Heart right ventricle (tissue), 16 donors: ENCODE results near the gene CALML5. TPM values are rescaled to one million over a fixed set of nuclear protein-coding genes. Genes with fewer than 3 reads are reported as not detected.

Experiments
- ATAC-seq, 8 donors: fragments of 200-7000 bp; cut with Tn5 transposase; one replicate each; pipeline ENCODE4 v1.9.1; 2020; ENCODE audit warnings: mild to moderate bottlenecking in 8 of 8, moderate library complexity in 8 of 8, moderate number of reproducible peaks in 1 of 8
- DNase-seq, 2 donors: peaks; one replicate each; pipeline ENCODE4 v3.0.0-alpha.2; 2020
- H3K27ac ChIP-seq, 10 donors: fragments of 200-600 bp; sonication (generic) in 2 of 10; one replicate each; pipeline versions ENCODE4 v1.5.0 to v1.8.0; 2020 to 2022; ENCODE audit warnings: mild to moderate bottlenecking in 3 of 10
- H3K27me3 ChIP-seq, 7 donors: fragments of 200-600 bp; one replicate each; pipeline ENCODE4 v1.8.0; 2021 to 2022; ENCODE audit warnings: mild to moderate bottlenecking in 2 of 7
- H3K36me3 ChIP-seq, 9 donors: fragments of 200-600 bp; sonication (generic) in 1 of 9; one replicate each; pipeline versions ENCODE4 v1.5.0 to v1.8.0; 2020 to 2022; ENCODE audit warnings: mild to moderate bottlenecking in 2 of 9
- H3K4me1 ChIP-seq, 9 donors: fragments of 200-600 bp; sonication (generic) in 1 of 9; one replicate each; pipeline versions ENCODE4 v1.5.0 to v1.8.0; 2020 to 2022; ENCODE audit warnings: mild to moderate bottlenecking in 4 of 9
- H3K4me3 ChIP-seq, 10 donors: fragments of 200-600 bp; sonication (generic) in 2 of 10; one replicate each; pipeline versions ENCODE4 v1.5.0 to v1.8.0; 2020 to 2022; ENCODE audit warnings: mild to moderate bottlenecking in 7 of 10, moderate library complexity in 2 of 10
- H3K9me3 ChIP-seq, 11 donors: fragments of 200-600 bp in 10 of 11; sonication (generic) in 2 of 11; one replicate each; pipeline versions ENCODE4 v1.5.0 to v1.8.0; 2013 to 2022; ENCODE audit warnings: mild to moderate bottlenecking in 2 of 11, control low read depth in 1 of 11, moderate library complexity in 1 of 11
- WGBS, 2 donors: extraction: QIAGEN DNeasy Blood & Tissue Kit; methylation state at CpG; one replicate each; pipeline ENCODE4 v1.1.7; 2013; ENCODE audit warnings: inconsistent platforms in 1 of 2; 5-methylcytosine and 5-hydroxymethylcytosine counted together
- intact Hi-C, 10 donors: fragments of 100-400 bp; cut with DNase I; formaldehyde crosslinking; loops; one replicate each; pipeline versions ENCODE4 v1.11.1 to v1.14.2; 2022
- polyA plus RNA-seq, 2 donors: library from polyadenylated mRNA; stranded (reverse); fragments of 200-250 nt; gene quantifications; one replicate each; pipeline ENCODE4 v1.2.3, GENCODE V29; 2013
- total RNA-seq, 10 donors: library from RNA; stranded (reverse); fragmentation: NEBNext Ultra II Directional in 3 of 10; extraction: Animal tissue kit (Norgen Biotek cat#: 25700) in 3 of 10; gene quantifications; one replicate each; pipeline versions ENCODE4 v1.2.1 to v1.2.4, GENCODE V29; 2021 to 2023
- TF ChIP-seq, protein P1 (sequence below), 9 donors: fragments of 200-600 bp; sonication (generic) in 2 of 9; IDR thresholded peaks; one replicate each; pipeline versions ENCODE4 v1.5.0 to v1.8.0; 2021 to 2022; ENCODE audit warnings: antibody characterized with exemption in 9 of 9, mild to moderate bottlenecking in 5 of 9, moderate library complexity in 1 of 9
- donor health status: Arrhythmogenic right ventricular cardiomyopathy.
- donor health status: ischemic (EF 13 %, LVEDD 7.1; RV severe dilation, severe dysfunction).
- donor health status: healthy with polysubstance abuse.
- donor health status: DM: no; HTN: yes; CAD: no.
- donor health status: DM: no; HTN: no; CAD: no.
- donor health status: ischemic (EF 25% LVEDD 6.9; RV normal size, moderate dysfunction).
- donor health status: ischemic (EF 25% LVEDD 5.7; RV mildly dilated, moderate dysfunction).
- donor health status: healthy.
- donor health status: DM: yes; HTN: yes; CAD: no.
- donor health status: Ischemic cardiomyopathy.
- donor health status: ischemic (EF 35%, LVEDD 5.7; RV mildly dilated, moderate dysfunction).
- donor health status: nonischemic (EF 11% LVEDD 7.7; RV severe dilation, severe dysfunction).
- donor health status: DM: yes; HTN: yes; CAD: no.
- donor health status: PGD.
- donor health status: ischemic (EF 29% LVEDD 5.4; RV normal size, mild dysfunction).
- donor health status: nonischemic (EF 23%, LVEDD 6.1; RV moderate dilation, normal function).

The CALML5 gene
- total and polyA plus RNA-seq, 12 donors, result not detected

DNA sequence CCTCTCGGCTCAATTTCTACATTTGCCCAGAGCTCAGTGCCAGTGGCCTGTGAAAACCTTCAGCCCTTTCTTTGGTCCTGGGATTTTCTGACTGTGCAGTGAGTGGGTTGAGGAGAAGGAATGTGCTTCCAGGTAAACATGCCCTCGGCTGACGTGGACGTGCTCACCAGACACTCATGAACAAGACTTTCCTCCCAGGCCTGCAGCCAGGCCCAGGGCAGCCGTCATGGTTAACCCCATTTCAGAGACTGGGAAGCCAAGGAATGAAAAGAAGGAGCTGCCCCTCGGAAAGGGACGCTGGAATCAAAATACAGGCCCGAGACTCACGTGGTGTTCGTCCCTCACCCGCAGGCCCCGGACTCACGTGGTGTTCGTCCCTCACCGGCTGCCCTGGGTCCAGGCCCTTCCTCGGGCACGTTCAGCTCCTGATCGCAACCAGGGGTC is 8.8 kb upstream of the CALML5 start:
- H3K9me3 ChIP-seq, result no peaks in the 10 kb centered on the region
- H3K4me3 ChIP-seq, result no peak overlapping the region
- H3K4me1 ChIP-seq, result no peaks in the 10 kb centered on the region
- 95 to 97% methylated on average over 18 of the region's 18 CpGs for WGBS, 2 donors
- H3K27me3 ChIP-seq, result peaks cover 0 to 8% (median 0%) of the 10 kb centered on the region in 7 donors
- H3K27ac ChIP-seq, result no peak overlapping the region
- H3K36me3 ChIP-seq, result no peaks in the 10 kb centered on the region
- intact Hi-C loops, result no loop called here
- no peak for DNase-seq
- TF ChIP-seq, protein P1, sequence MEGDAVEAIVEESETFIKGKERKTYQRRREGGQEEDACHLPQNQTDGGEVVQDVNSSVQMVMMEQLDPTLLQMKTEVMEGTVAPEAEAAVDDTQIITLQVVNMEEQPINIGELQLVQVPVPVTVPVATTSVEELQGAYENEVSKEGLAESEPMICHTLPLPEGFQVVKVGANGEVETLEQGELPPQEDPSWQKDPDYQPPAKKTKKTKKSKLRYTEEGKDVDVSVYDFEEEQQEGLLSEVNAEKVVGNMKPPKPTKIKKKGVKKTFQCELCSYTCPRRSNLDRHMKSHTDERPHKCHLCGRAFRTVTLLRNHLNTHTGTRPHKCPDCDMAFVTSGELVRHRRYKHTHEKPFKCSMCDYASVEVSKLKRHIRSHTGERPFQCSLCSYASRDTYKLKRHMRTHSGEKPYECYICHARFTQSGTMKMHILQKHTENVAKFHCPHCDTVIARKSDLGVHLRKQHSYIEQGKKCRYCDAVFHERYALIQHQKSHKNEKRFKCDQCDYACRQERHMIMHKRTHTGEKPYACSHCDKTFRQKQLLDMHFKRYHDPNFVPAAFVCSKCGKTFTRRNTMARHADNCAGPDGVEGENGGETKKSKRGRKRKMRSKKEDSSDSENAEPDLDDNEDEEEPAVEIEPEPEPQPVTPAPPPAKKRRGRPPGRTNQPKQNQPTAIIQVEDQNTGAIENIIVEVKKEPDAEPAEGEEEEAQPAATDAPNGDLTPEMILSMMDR (IDR thresholded peaks at IDR 0.05), result no peak
- no peak for ATAC-seq

DNA sequence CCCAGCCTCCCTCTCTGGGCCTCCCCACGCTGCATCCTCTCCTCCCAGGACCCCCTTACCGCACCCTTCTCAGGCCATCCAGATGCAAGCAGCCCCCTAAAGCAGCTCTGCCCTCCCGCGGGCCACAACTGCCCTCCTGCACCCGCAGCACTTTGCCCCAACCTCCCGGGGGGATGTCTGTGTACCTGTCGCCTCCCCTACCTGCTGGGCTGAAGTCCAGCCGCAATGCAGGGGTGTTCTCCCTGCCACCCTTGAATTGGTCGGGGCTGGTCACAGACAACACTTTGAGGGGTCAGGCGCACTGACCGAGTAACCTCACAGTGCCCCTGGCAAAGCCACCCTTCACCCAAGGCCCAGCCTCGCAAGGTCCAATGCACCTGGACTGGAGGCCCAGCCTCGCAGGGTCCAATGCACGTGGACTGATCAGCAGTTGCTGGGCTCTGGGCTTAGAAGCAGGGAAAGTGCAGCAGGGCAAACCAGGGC is 8.3 kb upstream of the CALML5 start:
- DNase-seq (no peak), ATAC-seq (no peak)
- TF ChIP-seq, protein P1 (IDR thresholded peaks at IDR 0.05), result no peak
- WGBS, 2 donors, result 92 to 96% methylated on average over 13 to 14 of the region's 14 CpGs
- Histone ChIP-seq H3K9me3 (no peaks in the 10 kb centered on the region), H3K27ac (no peak overlapping the region), H3K36me3 (no peaks in the 10 kb centered on the region), H3K4me3 (no peak overlapping the region), H3K4me1 (no peaks in the 10 kb centered on the region), H3K27me3 (peaks cover 0 to 3% (median 0%) of the 10 kb centered on the region in 7 donors)
- intact Hi-C loops, result no loop called here

- H3K4me1 ChIP-seq, result no peaks in the 10 kb centered on the region
- H3K27ac ChIP-seq, result no peak overlapping the region
- no peaks in the 10 kb centered on the region for H3K36me3 ChIP-seq
- DNase-seq (no peak), ATAC-seq (no peak)
- no peak overlapping the region for H3K4me3 ChIP-seq
- H3K27me3 ChIP-seq, result peaks cover 0 to 5% (median 0%) of the 10 kb centered on the region in 7 donors
- no peaks in the 10 kb centered on the region for H3K9me3 ChIP-seq
- TF ChIP-seq, protein P1 (IDR thresholded peaks at IDR 0.05), result no peak
- intact Hi-C loops, result no loop called here
- WGBS, 2 donors, result 91 to 93% methylated on average over 19 of the region's 19 CpGs
Observed at GRCh38 chr10:5506751-5507648, 7.6 kb upstream of the CALML5 start.

- H3K4me1 ChIP-seq, result no peaks in the 10 kb centered on the region
- H3K4me3 ChIP-seq, result no peak overlapping the region
- TF ChIP-seq, protein P1 (IDR thresholded peaks at IDR 0.05), result no peak
- peaks cover 0 to 7% (median 0%) of the 10 kb centered on the region in 7 donors for H3K27me3 ChIP-seq
- no peak for DNase-seq
- H3K27ac ChIP-seq, result no peak overlapping the region
- intact Hi-C loops, result no loop called here
- ATAC-seq, result no peak
- WGBS, 2 donors, result 75 to 82% methylated on average over 2 of the region's 2 CpGs
- H3K36me3 ChIP-seq, result no peaks in the 10 kb centered on the region
- no peaks in the 10 kb centered on the region for H3K9me3 ChIP-seq
Observed at GRCh38 chr10:5506246-5506645, 6.9 kb upstream of the CALML5 start.
